NCI-H345 treated with DMSO at 0.1 percent for 48 hours (cell line): ENCODE measurements around the gene HLCS.

Experiments
- DNase-seq: peaks from one replicate; lab custom pipeline; 2025; ENCODE audit not compliant: unreplicated experiment; lab: John Stamatoyannopoulos, UW

The HLCS gene

GRCh38 chr21:36706951-36707762, 259.3 kb downstream of the HLCS start:
- no peak for DNase-seq

- no peak for DNase-seq
Observed at GRCh38 chr21:36706482-36706852, 260.0 kb downstream of the HLCS start.

GRCh38 chr21:36705679-36706481, 260.6 kb downstream of the HLCS start:
- no peak for DNase-seq

- no peak for DNase-seq
Observed at GRCh38 chr21:36704958-36705678, 261.4 kb downstream of the HLCS start.

- DNase-seq, result no peak
Observed at GRCh38 chr21:36704281-36704957, 262.1 kb downstream of the HLCS start.

- no peak for DNase-seq
Observed at GRCh38 chr21:36703626-36704280, 262.7 kb downstream of the HLCS start.

- no peak for DNase-seq
Observed at GRCh38 chr21:36703123-36703522, 263.3 kb downstream of the HLCS start.

- DNase-seq, result no peak
Observed at GRCh38 chr21:36702622-36702968, 263.9 kb downstream of the HLCS start.

GRCh38 chr21:36701756-36702621, 264.5 kb downstream of the HLCS start:
- no peak for DNase-seq

GRCh38 chr21:36700971-36701755, 265.3 kb downstream of the HLCS start:
- DNase-seq, result no peak
